PC-9 (cell line): Measurements from ENCODE around the gene STEAP1. TPM values are rescaled to one million over a fixed set of nuclear protein-coding genes. Genes with fewer than 3 reads are reported as not detected.

ENCODE experiments used
- BruUV-seq: library from RNA; stranded (reverse); fragments of 400-500 nt; replicated peaks from 2 replicates; lab custom pipeline; 2021; lab: Mats Ljungman, UMichigan
- CTCF ChIA-PET: fragments of 300-600 bp; sonication (Branson Sonifier 250); formaldehyde crosslinking; loops from one replicate; lab custom pipeline; 2022; ENCODE audit warnings: antibody characterized with exemption; lab: Charles Lee
- POLR2A ChIA-PET: fragments of 300-600 bp; sonication (Branson Sonifier 250); formaldehyde crosslinking; loops from one replicate; lab custom pipeline; 2022; ENCODE audit warnings: antibody characterized with exemption; ENCODE audit not compliant: unreplicated experiment; lab: Charles Lee
- DNase-seq, 2 experiments: peaks; one replicate each; pipeline versions ENCODE4 v3.0.0 to v3.0.0-alpha.2; 2015 to 2022; ENCODE audit warnings: mixed read lengths in 1 of 2
- H2AFZ ChIP-seq: fragments of 200-600 bp; sonication (generic); 2 replicates; pipeline ENCODE4 v1.8.1; 2017; ENCODE audit warnings: antibody characterized with exemption
- H3F3A ChIP-seq: fragments of 200-600 bp; sonication (generic); 2 replicates; pipeline ENCODE4 v1.8.1; 2017; ENCODE audit warnings: antibody characterized with exemption, mild to moderate bottlenecking, low read depth; ENCODE audit not compliant: insufficient read depth
- H3K27ac ChIP-seq: fragments of 200-600 bp; sonication (generic); 2 replicates; pipeline ENCODE4 v1.6.1; 2016; ENCODE audit warnings: mixed run types
- H3K27me3 ChIP-seq: fragments of 200-600 bp; sonication (generic); 2 replicates; pipeline ENCODE4 v1.6.1; 2016; ENCODE audit warnings: low read depth, mixed run types; ENCODE audit not compliant: insufficient read depth
- H3K36me3 ChIP-seq: fragments of 200-600 bp; sonication (generic); 2 replicates; pipeline ENCODE4 v1.6.1; 2016; ENCODE audit warnings: low read depth, mixed run types
- H3K4me1 ChIP-seq: fragments of 200-600 bp; sonication (generic); replicated peaks from 2 replicates; pipeline ENCODE4 v1.6.1; 2016; ENCODE audit warnings: mixed run types; ENCODE audit not compliant: insufficient read depth
- H3K4me2 ChIP-seq: fragments of 200-600 bp; sonication (generic); 2 replicates; pipeline ENCODE4 v1.6.1; 2017; ENCODE audit warnings: mixed run types
- H3K4me3 ChIP-seq: fragments of 200-600 bp; sonication (generic); 2 replicates; pipeline ENCODE4 v1.6.1; 2016; ENCODE audit warnings: mixed run types
- H3K79me2 ChIP-seq: fragments of 200-600 bp; sonication (generic); 2 replicates; pipeline ENCODE4 v1.6.1; 2017; ENCODE audit warnings: low read depth, mixed run types
- H3K9me2 ChIP-seq: fragments of 200-600 bp; sonication (generic); 2 replicates; pipeline ENCODE4 v1.8.1; 2017; ENCODE audit warnings: mild to moderate bottlenecking; ENCODE audit not compliant: insufficient read depth
- H3K9me3 ChIP-seq: fragments of 200-600 bp; sonication (generic); 2 replicates; pipeline ENCODE4 v1.8.1; 2016; ENCODE audit warnings: low read depth; ENCODE audit not compliant: insufficient read depth
- H4K20me1 ChIP-seq: fragments of 200-600 bp; sonication (generic); 2 replicates; pipeline ENCODE4 v1.8.1; 2017; ENCODE audit not compliant: insufficient read depth
- EZH2 ChIP-seq: fragments of 200-600 bp; sonication (generic); IDR thresholded peaks from 2 replicates; pipeline ENCODE4 v1.8.0; 2017; ENCODE audit warnings: antibody characterized with exemption, low read depth
- intact Hi-C: fragments of 100-400 bp; cut with micrococcal nuclease; formaldehyde crosslinking; loops from one replicate; pipeline ENCODE4 v1.10.0; 2022; ENCODE audit not compliant: unreplicated experiment
- total RNA-seq: library from RNA; stranded (reverse); gene quantifications from 2 replicates; pipeline ENCODE4 v1.2.3, GENCODE V29; 2021
- TF ChIP-seq, protein P1 (sequence below): fragments of 200-600 bp; sonication (generic); conservative IDR thresholded peaks from 2 replicates; pipeline ENCODE4 v1.6.1; 2017; ENCODE audit warnings: mixed run types, antibody characterized with exemption, mild to moderate bottlenecking, moderate library complexity

Gene STEAP1
- total RNA-seq, 1 experiment from 2014 or later, result 6.5 TPM

DNA sequence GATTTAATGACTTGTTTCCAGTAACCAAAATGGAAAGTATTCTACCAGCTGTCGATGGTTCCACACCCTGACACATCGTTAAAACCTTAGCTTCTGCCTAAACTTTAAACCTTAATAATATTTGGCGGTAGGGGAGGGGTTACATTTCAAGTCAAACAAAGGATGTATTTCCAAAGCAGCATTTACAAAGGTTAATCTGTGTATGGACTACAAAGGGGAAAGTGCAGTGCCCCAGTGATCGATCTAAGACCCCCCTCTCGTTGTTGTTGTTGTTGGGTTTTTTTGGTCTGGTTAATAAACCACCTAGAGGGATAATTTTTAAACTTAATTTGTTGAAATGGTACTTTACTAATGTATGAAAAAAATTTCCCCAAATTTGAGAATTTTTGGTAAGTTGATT, 56.2 kb downstream of the STEAP1 start:
- H3K4me3 ChIP-seq, result no peak overlapping the region
- ChIA-PET CTCF (no interaction called here), POLR2A (interaction anchor here (0.7 kb wide), 1 partner anchor 32 kb away, joined by 4 read pairs; no protein-coding TSS in a partner anchor)
- no peaks in the 10 kb centered on the region for H3K27me3 ChIP-seq
- peak overlapping the region; percentile 97; the same call in 1 of the 2 replicates for H3K4me2 ChIP-seq
- H3K79me2 ChIP-seq, result no peaks in the 10 kb centered on the region
- intact Hi-C loops, result loop anchor here (2.0 kb wide), 2 partner anchors 30 to 34 kb away; partner anchors contain the start of gene CFAP69
- no peak overlapping the region for H3K27ac ChIP-seq
- BruUV-seq, result no TSS peak
- H3K9me2 ChIP-seq, result no peaks in the 10 kb centered on the region
- no peaks in the 10 kb centered on the region for H3K36me3 ChIP-seq
- no peak for DNase-seq
- peaks cover 9% of the 10 kb centered on the region for H3K4me1 ChIP-seq
- H3K9me3 ChIP-seq, result no peaks in the 10 kb centered on the region
- no peak for TF ChIP-seq EZH2
- TF ChIP-seq, protein P1, sequence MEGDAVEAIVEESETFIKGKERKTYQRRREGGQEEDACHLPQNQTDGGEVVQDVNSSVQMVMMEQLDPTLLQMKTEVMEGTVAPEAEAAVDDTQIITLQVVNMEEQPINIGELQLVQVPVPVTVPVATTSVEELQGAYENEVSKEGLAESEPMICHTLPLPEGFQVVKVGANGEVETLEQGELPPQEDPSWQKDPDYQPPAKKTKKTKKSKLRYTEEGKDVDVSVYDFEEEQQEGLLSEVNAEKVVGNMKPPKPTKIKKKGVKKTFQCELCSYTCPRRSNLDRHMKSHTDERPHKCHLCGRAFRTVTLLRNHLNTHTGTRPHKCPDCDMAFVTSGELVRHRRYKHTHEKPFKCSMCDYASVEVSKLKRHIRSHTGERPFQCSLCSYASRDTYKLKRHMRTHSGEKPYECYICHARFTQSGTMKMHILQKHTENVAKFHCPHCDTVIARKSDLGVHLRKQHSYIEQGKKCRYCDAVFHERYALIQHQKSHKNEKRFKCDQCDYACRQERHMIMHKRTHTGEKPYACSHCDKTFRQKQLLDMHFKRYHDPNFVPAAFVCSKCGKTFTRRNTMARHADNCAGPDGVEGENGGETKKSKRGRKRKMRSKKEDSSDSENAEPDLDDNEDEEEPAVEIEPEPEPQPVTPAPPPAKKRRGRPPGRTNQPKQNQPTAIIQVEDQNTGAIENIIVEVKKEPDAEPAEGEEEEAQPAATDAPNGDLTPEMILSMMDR, result no peak
- H4K20me1 ChIP-seq, result no peaks in the 10 kb centered on the region
- H2AFZ ChIP-seq, result no peak overlapping the region
- no peaks in the 10 kb centered on the region for H3F3A ChIP-seq

DNA sequence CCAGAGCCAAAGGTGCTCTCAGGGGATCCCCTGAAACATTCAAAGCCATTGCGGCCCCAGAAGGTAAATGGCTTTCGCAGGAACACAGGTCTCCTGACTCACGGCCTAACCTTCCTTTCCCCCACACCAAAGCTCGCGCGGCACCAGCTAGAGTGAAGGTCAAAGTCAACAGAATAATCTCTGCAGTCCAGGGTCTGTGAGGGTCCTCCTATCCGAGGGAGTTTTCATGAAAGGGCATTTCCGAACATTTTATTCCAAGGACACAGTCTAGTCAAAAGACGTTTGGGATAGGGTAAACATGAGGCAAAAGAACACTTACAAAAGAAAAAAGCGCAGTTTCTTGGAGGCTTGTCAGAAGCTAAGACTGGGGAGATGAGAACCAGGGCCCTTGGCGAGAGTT, 56.7 kb downstream of the STEAP1 start:
- peak in 1 of 2 experiments; percentile 9 for DNase-seq
- peak overlapping the region; percentile 94 for H3K4me3 ChIP-seq
- H3K27me3 ChIP-seq, result no peaks in the 10 kb centered on the region
- no peaks in the 10 kb centered on the region for H3K36me3 ChIP-seq
- peaks cover 9% of the 10 kb centered on the region for H3K4me1 ChIP-seq
- TSS peak; percentile 98 for BruUV-seq
- no peaks in the 10 kb centered on the region for H3F3A ChIP-seq
- TF ChIP-seq EZH2, result no peak
- TF ChIP-seq, protein P1, result no peak
- ChIA-PET POLR2A (interaction anchor here (0.6 to 0.8 kb wide), 2 partner anchors 23 to 32 kb away, joined by 5 to 6 read pairs; no protein-coding TSS in a partner anchor), CTCF (interaction anchor here (0.7 to 1.3 kb wide), 6 partner anchors 23 to 217 kb away, joined by 3 to 20 read pairs (median 4); partner anchors contain the start of gene STEAP1)
- H3K9me3 ChIP-seq, result no peaks in the 10 kb centered on the region
- H4K20me1 ChIP-seq, result no peaks in the 10 kb centered on the region
- peak overlapping the region; percentile 97 for H3K4me2 ChIP-seq
- intact Hi-C loops, result loop anchor here (1.0 to 2.0 kb wide), 3 partner anchors 30 to 57 kb away; partner anchors contain the start of genes CFAP69 and STEAP1
- no peaks in the 10 kb centered on the region for H3K79me2 ChIP-seq
- H2AFZ ChIP-seq, result peak overlapping the region; percentile 98
- H3K9me2 ChIP-seq, result no peaks in the 10 kb centered on the region
- no peak overlapping the region for H3K27ac ChIP-seq

GRCh38 chr7:90211391-90212148, 57.3 kb downstream of the STEAP1 start, which contains the start of gene STEAP2:
Gene STEAP2, plus strand, starts transcription at chr7:90211740. Its CDS starts 13,343 bp downstream, at chr7:90225083.
- POLR2A ChIA-PET, result interaction anchor here (0.6 to 0.8 kb wide), 4 partner anchors 24 to 1914 kb away, joined by 4 to 19 read pairs (median 6); no protein-coding TSS in a partner anchor
- BruUV-seq, result no TSS peak

More at GRCh38 chr7:90211391-90212148, 57.3 kb downstream of the STEAP1 start, which contains the start of gene STEAP2:
- Histone ChIP-seq H3F3A (no peaks in the 10 kb centered on the region), H3K36me3 (no peaks in the 10 kb centered on the region), H3K79me2 (no peaks in the 10 kb centered on the region), H4K20me1 (no peaks in the 10 kb centered on the region), H3K4me3 (peak within 1 kb of the TSS; percentile 94), H3K9me2 (no peaks in the 10 kb centered on the region), H3K9me3 (no peaks in the 10 kb centered on the region), H3K4me2 (peak within 1 kb of the TSS; percentile 97), H2AFZ (peak within 1 kb of the TSS; percentile 98), H3K27me3 (no peaks in the 10 kb centered on the region), H3K27ac (peak within 1 kb of the TSS; percentile 31; the same call in 1 of the 2 replicates), H3K4me1 (peaks cover 9% of the 10 kb centered on the region)
- CTCF ChIA-PET, result interaction anchor here (0.6 to 1.3 kb wide), 8 partner anchors 23 to 216 kb away, joined by 3 to 20 read pairs (median 4); partner anchors contain the start of gene STEAP1
- DNase-seq, result peak; percentile 77 to 93
- TF ChIP-seq, protein P1, result peak; percentile 65
- TF ChIP-seq EZH2, result no peak
- intact Hi-C loops, result loop anchor here (1.0 to 2.0 kb wide), 3 partner anchors 31 to 57 kb away; partner anchors contain the start of genes CFAP69 and STEAP1
